Spleen (tissue), 11 donors: ENCODE results near the gene PGLYRP1. TPM values are rescaled to one million over a fixed set of nuclear protein-coding genes. Genes with fewer than 3 reads are reported as not detected.

ENCODE experiments used
- DNase-seq: peaks from one replicate; pipeline ENCODE4 v3.0.0-alpha.2; 2020
- H3K27ac ChIP-seq, 8 donors: fragments of 200-600 bp; sonication (generic) in 7 of 8; 1 replicate in 4 of 8; 2 replicates in 4 of 8; pipeline versions ENCODE4 v1.5.0 to v1.8.0; 2016 to 2021; ENCODE audit warnings: inconsistent platforms in 4 of 8, mild to moderate bottlenecking in 4 of 8, moderate library complexity in 1 of 8
- H3K27me3 ChIP-seq, 7 donors: fragments of 200-600 bp; sonication (generic) in 6 of 7; replicated peaks in 1 of 7; 1 replicate in 4 of 7; 2 replicates in 3 of 7; pipeline versions ENCODE4 v1.5.0 to v1.8.0; 2016 to 2021; ENCODE audit warnings: inconsistent platforms in 3 of 7, mild to moderate bottlenecking in 1 of 7
- H3K36me3 ChIP-seq, 6 donors: fragments of 200-600 bp; sonication (generic) in 5 of 6; 1 replicate in 4 of 6; 2 replicates in 2 of 6; pipeline versions ENCODE4 v1.5.0 to v1.8.0; 2016 to 2021; ENCODE audit warnings: inconsistent platforms in 2 of 6
- H3K4me1 ChIP-seq, 6 donors: fragments of 200-600 bp; sonication (generic) in 5 of 6; 1 replicate in 3 of 6; 2 replicates in 3 of 6; pipeline versions ENCODE4 v1.5.0 to v1.8.0; 2016 to 2021; ENCODE audit warnings: inconsistent platforms in 3 of 6
- H3K4me3 ChIP-seq, 8 donors: fragments of 200-600 bp; sonication (generic) in 7 of 8; 1 replicate in 4 of 8; 2 replicates in 4 of 8; pipeline versions ENCODE4 v1.5.0 to v1.8.0; 2016 to 2021; ENCODE audit warnings: inconsistent platforms in 4 of 8, mild to moderate bottlenecking in 4 of 8, moderate library complexity in 2 of 8
- H3K9me3 ChIP-seq, 8 donors: fragments of 200-600 bp; sonication (generic) in 7 of 8; 1 replicate in 4 of 8; 2 replicates in 4 of 8; pipeline versions ENCODE4 v1.5.0 to v1.8.0; 2016 to 2021; ENCODE audit warnings: inconsistent platforms in 4 of 8
- POLR2A ChIP-seq, 3 donors: fragments of 450-650 bp; IDR thresholded peaks; one replicate each; pipeline ENCODE4 v1.5.1; 2017; ENCODE audit warnings: antibody characterized with exemption in 3 of 3, mild to moderate bottlenecking in 1 of 3
- POLR2AphosphoS5 ChIP-seq, 3 donors: sonication (generic); formaldehyde crosslinking; IDR thresholded peaks; one replicate each; pipeline ENCODE4 v1.5.1; 2017; ENCODE audit warnings: antibody characterized with exemption in 3 of 3
- WGBS, 5 donors: extraction: QIAGEN DNeasy Blood & Tissue Kit in 3 of 5; methylation state at CpG; one replicate each; pipeline versions ENCODE4 v1.1.5 to v1.1.7; 2013 to 2018; 5-methylcytosine and 5-hydroxymethylcytosine counted together
- intact Hi-C: fragments of 100-400 bp; cut with DNase I; formaldehyde crosslinking; loops from one replicate; pipeline ENCODE4 v1.15.0; 2023; ENCODE audit warnings: low total_unique reads
- polyA plus RNA-seq, 3 donors: library from polyadenylated mRNA; stranded (reverse); fragments of 200-250 nt; gene quantifications; one replicate each; pipeline ENCODE4 v1.2.1, GENCODE V29; 2013
- total RNA-seq, 7 donors: library from RNA; depleted of rRNA in 3 of 7; stranded (reverse); fragments of >200 nt in 3 of 7; fragmentation: NEBNext Ultra II Directional in 4 of 7; extraction: Animal tissue kit (Norgen Biotek cat#: 25700) in 4 of 7; gene quantifications; one replicate each; pipeline versions ENCODE4 v1.1.0 to v1.2.1, GENCODE V29; 2016 to 2021
- TF ChIP-seq, protein P1 (sequence below), 11 experiments: fragments of 200-600 bp in 7 of 11; fragments of 450-650 bp in 4 of 11; sonication (generic) in 4 of 11; IDR thresholded peaks in 8 of 11; conservative IDR thresholded peaks in 3 of 11; 1 replicate in 7 of 11; 2 replicates in 4 of 11; pipeline versions ENCODE4 v1.4.0 to v1.8.0; 2016 to 2021; ENCODE audit warnings: antibody characterized with exemption in 11 of 11, inconsistent platforms in 4 of 11, mild to moderate bottlenecking in 1 of 11
- donor health status: healthy with polysubstance abuse.
- donor health status: DM: no; HTN: no; CAD: no; lungs with moderate emphysema.
- donor health status: DM: no; HTN: no; CAD: no.
- donor health status: Bipolar disorder and iron deficiency.
- donor health status: healthy.
- donor health status: DM: no; HTN: no; CAD: no.
- donor health status: DM: yes; HTN: yes; CAD: no.

The PGLYRP1 gene
- total and polyA plus RNA-seq, 10 donors: 2.5 to 97.9 (median 13.6) TPM

DNA sequence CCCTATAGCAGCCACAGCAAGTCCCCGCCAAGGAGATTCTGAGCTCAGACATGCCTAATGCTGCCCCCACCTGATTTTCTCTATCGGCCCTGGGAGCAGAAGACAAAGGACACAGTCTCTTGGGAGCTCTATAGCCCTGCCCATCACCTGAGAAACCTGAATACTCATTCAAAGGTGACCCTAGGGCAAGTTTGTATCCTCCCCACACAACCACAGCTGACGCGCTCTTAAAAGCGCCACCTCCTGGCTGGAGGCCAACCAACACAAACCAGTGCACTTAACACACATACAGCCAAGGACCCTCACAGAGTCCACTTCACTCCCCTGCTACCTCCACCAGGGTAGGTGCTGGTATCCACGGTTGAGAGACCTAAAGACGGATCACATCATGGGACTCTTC is 26.7 kb upstream of the PGLYRP1 start:
- DNase-seq: no peak
- H3K27ac ChIP-seq: no peak overlapping the region
- no peaks in the 10 kb centered on the region for H3K36me3 ChIP-seq
- H3K9me3 ChIP-seq: no peaks in the 10 kb centered on the region
- H3K4me3 ChIP-seq: no peak overlapping the region
- peaks cover 0 to 74% (median 10%) of the 10 kb centered on the region in 7 donors for H3K27me3 ChIP-seq
- intact Hi-C loops: no loop called here
- H3K4me1 ChIP-seq: no peaks in the 10 kb centered on the region
- 30 to 40% (median 36%) methylated on average over 7 of the region's 7 CpGs for WGBS, 5 donors
- TF ChIP-seq, protein P1, sequence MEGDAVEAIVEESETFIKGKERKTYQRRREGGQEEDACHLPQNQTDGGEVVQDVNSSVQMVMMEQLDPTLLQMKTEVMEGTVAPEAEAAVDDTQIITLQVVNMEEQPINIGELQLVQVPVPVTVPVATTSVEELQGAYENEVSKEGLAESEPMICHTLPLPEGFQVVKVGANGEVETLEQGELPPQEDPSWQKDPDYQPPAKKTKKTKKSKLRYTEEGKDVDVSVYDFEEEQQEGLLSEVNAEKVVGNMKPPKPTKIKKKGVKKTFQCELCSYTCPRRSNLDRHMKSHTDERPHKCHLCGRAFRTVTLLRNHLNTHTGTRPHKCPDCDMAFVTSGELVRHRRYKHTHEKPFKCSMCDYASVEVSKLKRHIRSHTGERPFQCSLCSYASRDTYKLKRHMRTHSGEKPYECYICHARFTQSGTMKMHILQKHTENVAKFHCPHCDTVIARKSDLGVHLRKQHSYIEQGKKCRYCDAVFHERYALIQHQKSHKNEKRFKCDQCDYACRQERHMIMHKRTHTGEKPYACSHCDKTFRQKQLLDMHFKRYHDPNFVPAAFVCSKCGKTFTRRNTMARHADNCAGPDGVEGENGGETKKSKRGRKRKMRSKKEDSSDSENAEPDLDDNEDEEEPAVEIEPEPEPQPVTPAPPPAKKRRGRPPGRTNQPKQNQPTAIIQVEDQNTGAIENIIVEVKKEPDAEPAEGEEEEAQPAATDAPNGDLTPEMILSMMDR (IDR thresholded peaks at IDR 0.05 in 8 of 11, conservative IDR thresholded peaks at IDR 0.05 in 3 of 11): no peak
- TF ChIP-seq POLR2AphosphoS5 (IDR thresholded peaks at IDR 0.05) (no peak), POLR2A (IDR thresholded peaks at IDR 0.05) (no peak)

DNA sequence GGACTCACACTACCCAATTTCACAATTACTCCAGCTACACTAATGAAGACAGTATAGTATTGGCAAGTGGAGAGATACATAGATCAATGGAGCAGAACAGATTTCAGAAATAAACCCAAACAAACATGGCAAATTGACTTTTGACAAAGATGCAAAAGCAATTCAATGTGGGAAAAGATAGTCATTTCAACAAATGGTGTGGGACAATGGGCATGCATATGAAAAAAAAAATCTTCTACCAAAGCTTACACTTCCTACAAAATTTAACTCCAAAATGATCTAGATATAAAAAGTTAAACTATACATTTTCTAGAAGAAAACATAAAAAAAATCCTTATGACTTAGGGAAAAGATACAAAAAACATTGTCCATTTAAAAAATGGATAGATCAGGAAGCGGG is 20.7 kb upstream of the PGLYRP1 start:
- no peak overlapping the region for H3K27ac ChIP-seq
- TF ChIP-seq POLR2AphosphoS5 (IDR thresholded peaks at IDR 0.05) (no peak), POLR2A (IDR thresholded peaks at IDR 0.05) (no peak)
- TF ChIP-seq, protein P1 (IDR thresholded peaks at IDR 0.05 in 8 of 11, conservative IDR thresholded peaks at IDR 0.05 in 3 of 11): no peak
- H3K4me3 ChIP-seq: no peak overlapping the region
- no peaks in the 10 kb centered on the region for H3K4me1 ChIP-seq
- intact Hi-C loops: no loop called here
- no peaks in the 10 kb centered on the region for H3K36me3 ChIP-seq
- 87 to 95% (median 93%) methylated on average over 1 of the region's 1 CpG for WGBS, 5 donors
- H3K27me3 ChIP-seq: peaks cover 0 to 80% (median 8%) of the 10 kb centered on the region in 7 donors
- no peak for DNase-seq
- no peaks in the 10 kb centered on the region for H3K9me3 ChIP-seq

DNA sequence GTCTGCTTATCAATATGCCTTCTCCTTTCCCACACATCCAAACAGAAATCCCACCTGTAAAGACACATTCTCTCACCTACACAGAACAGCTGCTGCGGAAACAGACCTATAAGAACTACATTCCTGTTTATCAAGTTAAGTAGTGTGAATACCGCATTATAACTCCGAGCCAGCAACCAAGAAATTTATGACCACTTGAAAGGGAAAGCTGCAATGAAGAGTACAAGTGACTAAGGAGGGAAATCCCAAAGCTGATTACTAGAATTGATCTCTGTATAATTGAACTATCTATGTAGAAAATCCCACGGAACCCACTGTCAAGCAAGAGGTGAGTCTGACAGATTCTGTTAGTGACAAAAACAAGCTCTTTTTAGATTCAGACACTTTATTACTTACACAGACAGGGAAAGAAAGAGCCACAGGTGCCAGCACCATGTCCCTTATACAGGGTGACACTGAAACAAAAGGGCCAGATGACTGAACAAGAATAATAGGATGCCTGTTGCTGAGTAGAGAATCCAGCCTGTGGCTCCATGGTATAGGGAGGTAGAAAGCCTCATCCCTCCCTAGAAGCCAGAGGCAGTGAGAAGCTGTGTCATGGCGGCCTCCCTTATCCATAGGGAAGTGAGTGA is 19.5 kb upstream of the PGLYRP1 start:
- H3K36me3 ChIP-seq: no peaks in the 10 kb centered on the region
- no peaks in the 10 kb centered on the region for H3K4me1 ChIP-seq
- 76 to 92% (median 82%) methylated on average over 5 of the region's 5 CpGs for WGBS, 5 donors
- H3K9me3 ChIP-seq: peaks cover 0 to 3% (median 0%) of the 10 kb centered on the region in 8 donors
- no peak overlapping the region for H3K4me3 ChIP-seq
- no peak overlapping the region for H3K27ac ChIP-seq
- H3K27me3 ChIP-seq: peaks cover 0 to 70% (median 8%) of the 10 kb centered on the region in 7 donors
- intact Hi-C loops: no loop called here
- no peak for TF ChIP-seq POLR2AphosphoS5 (IDR thresholded peaks at IDR 0.05)
- TF ChIP-seq POLR2A (IDR thresholded peaks at IDR 0.05): no peak
- TF ChIP-seq, protein P1 (IDR thresholded peaks at IDR 0.05 in 8 of 11, conservative IDR thresholded peaks at IDR 0.05 in 3 of 11): no peak
- no peak for DNase-seq

- Histone ChIP-seq H3K9me3 (peaks cover 0 to 4% (median 0%) of the 10 kb centered on the region in 8 donors), H3K27me3 (peaks cover 0 to 66% (median 8%) of the 10 kb centered on the region in 7 donors), H3K4me1 (no peaks in the 10 kb centered on the region), H3K36me3 (no peaks in the 10 kb centered on the region), H3K4me3 (no peak within 1 kb of the TSS), H3K27ac (no peak within 1 kb of the TSS)
- 57 to 77% (median 69%) methylated on average over 7 of the region's 7 CpGs for WGBS, 5 donors
- DNase-seq: no peak
- intact Hi-C loops: no loop called here
- TF ChIP-seq POLR2AphosphoS5 (IDR thresholded peaks at IDR 0.05) (no peak), POLR2A (IDR thresholded peaks at IDR 0.05) (no peak)
- TF ChIP-seq, protein P1 (IDR thresholded peaks at IDR 0.05 in 8 of 11, conservative IDR thresholded peaks at IDR 0.05 in 3 of 11): no peak
Measured at GRCh38 chr19:46040952-46041500, 18.2 kb upstream of the PGLYRP1 start, which contains the start of gene IGFL4. TSS of gene IGFL4 (minus strand) at chr19:46041002. CDS start at chr19:46040962, 40 bp downstream.
